Liver (tissue), 9 donors: ENCODE data around the gene NUP205. TPM values are rescaled to one million over a fixed set of nuclear protein-coding genes. Genes with fewer than 3 reads are reported as not detected.

Source experiments
- DNase-seq: peaks from one replicate; pipeline ENCODE4 v3.0.0-alpha.2; 2017; ENCODE audit warnings: low spot score
- H3K27ac ChIP-seq, 2 donors: one replicate each; pipeline ENCODE4 v1.7.0; 2013; ENCODE audit warnings: inconsistent platforms in 2 of 2, low read length in 2 of 2, control low read depth in 1 of 2, low read depth in 1 of 2, mild to moderate bottlenecking in 1 of 2
- H3K27me3 ChIP-seq, 4 donors: one replicate each; pipeline versions ENCODE4 v1.6.1 to v1.7.0; 2013; ENCODE audit warnings: low read length in 3 of 4, inconsistent platforms in 1 of 4, mild to moderate bottlenecking in 1 of 4, moderate library complexity in 1 of 4; ENCODE audit not compliant: control insufficient read depth in 4 of 4, insufficient read depth in 4 of 4
- H3K36me3 ChIP-seq, 4 donors: one replicate each; pipeline versions ENCODE4 v1.6.1 to v1.7.0; 2013; ENCODE audit warnings: low read length in 3 of 4, mild to moderate bottlenecking in 3 of 4, low read depth in 1 of 4, moderate library complexity in 1 of 4; ENCODE audit not compliant: control insufficient read depth in 4 of 4, insufficient read depth in 3 of 4
- H3K4me1 ChIP-seq, 4 donors: one replicate each; pipeline versions ENCODE4 v1.6.1 to v1.7.0; 2013; ENCODE audit warnings: low read length in 3 of 4, mild to moderate bottlenecking in 3 of 4, moderate library complexity in 1 of 4; ENCODE audit not compliant: control insufficient read depth in 4 of 4, insufficient read depth in 4 of 4
- H3K4me3 ChIP-seq, 3 donors: one replicate each; pipeline versions ENCODE4 v1.6.1 to v1.7.0; 2013; ENCODE audit warnings: low read length in 3 of 3, control low read depth in 1 of 3, low read depth in 1 of 3, mild to moderate bottlenecking in 1 of 3
- H3K9ac ChIP-seq, 2 donors: one replicate each; pipeline ENCODE4 v1.7.0; 2013; ENCODE audit warnings: low read length in 2 of 2, mild to moderate bottlenecking in 2 of 2, moderate library complexity in 2 of 2, control low read depth in 1 of 2, low read depth in 1 of 2
- H3K9me3 ChIP-seq, 4 donors: one replicate each; pipeline versions ENCODE4 v1.6.1 to v1.7.0; 2013; ENCODE audit warnings: low read length in 3 of 4; ENCODE audit not compliant: control insufficient read depth in 4 of 4
- EGR1 ChIP-seq, 2 donors: IDR thresholded peaks; 2 replicates each; pipeline ENCODE4 v1.6.1; 2016 to 2018; ENCODE audit warnings: antibody characterized with exemption in 2 of 2, low read depth in 2 of 2
- FOXA1 ChIP-seq: IDR thresholded peaks from 2 replicates; pipeline ENCODE4 v1.6.1; 2016; ENCODE audit warnings: antibody characterized with exemption
- FOXA2 ChIP-seq: IDR thresholded peaks from 2 replicates; pipeline ENCODE4 v1.6.1; 2016; ENCODE audit warnings: antibody characterized with exemption
- GABPA ChIP-seq, 2 donors: IDR thresholded peaks in 1 of 2; conservative IDR thresholded peaks in 1 of 2; 2 replicates each; pipeline ENCODE4 v1.6.1; 2016; ENCODE audit warnings: antibody characterized with exemption in 2 of 2, mild to moderate bottlenecking in 1 of 2, moderate library complexity in 1 of 2
- HNF4A ChIP-seq, 2 donors: conservative IDR thresholded peaks; 2 replicates each; pipeline ENCODE4 v1.6.1; 2016; ENCODE audit warnings: antibody characterized with exemption in 2 of 2, mild to moderate bottlenecking in 2 of 2
- HNF4G ChIP-seq: IDR thresholded peaks from 2 replicates; pipeline ENCODE4 v1.6.1; 2016; ENCODE audit warnings: antibody characterized with exemption
- JUND ChIP-seq, 2 donors: IDR thresholded peaks; 2 replicates each; pipeline ENCODE4 v1.6.1; 2016; ENCODE audit warnings: antibody characterized with exemption in 2 of 2
- MAX ChIP-seq: IDR thresholded peaks from 2 replicates; pipeline ENCODE4 v1.6.1; 2016; ENCODE audit warnings: antibody characterized with exemption
- REST ChIP-seq: IDR thresholded peaks from 2 replicates; pipeline ENCODE4 v1.6.1; 2016; ENCODE audit warnings: antibody characterized with exemption, mild to moderate bottlenecking
- RXRA ChIP-seq, 2 donors: IDR thresholded peaks; 2 replicates each; pipeline ENCODE4 v1.6.1; 2017 to 2018; ENCODE audit warnings: antibody characterized with exemption in 2 of 2, mild to moderate bottlenecking in 1 of 2
- SP1 ChIP-seq: IDR thresholded peaks from 2 replicates; pipeline ENCODE4 v1.6.1; 2018; ENCODE audit warnings: antibody characterized with exemption, mild to moderate bottlenecking
- TAF1 ChIP-seq: conservative IDR thresholded peaks from 2 replicates; pipeline ENCODE4 v1.6.1; 2016; ENCODE audit warnings: antibody characterized with exemption, mild to moderate bottlenecking
- ZBTB33 ChIP-seq: IDR thresholded peaks from 2 replicates; pipeline ENCODE4 v1.6.1; 2016; ENCODE audit warnings: antibody characterized with exemption
- WGBS: extraction: QIAGEN DNeasy Blood & Tissue Kit; methylation state at CpG from one replicate; pipeline ENCODE4 v1.1.7; 2013; 5-methylcytosine and 5-hydroxymethylcytosine counted together
- polyA plus RNA-seq, 2 donors: library from polyadenylated mRNA; stranded (reverse) in 1 of 2; unstranded in 1 of 2; fragments of 200-250 nt in 1 of 2; fragments of >200 nt in 1 of 2; fragmentation: Nextera tagmentation in 1 of 2; extraction: Ambion mirVana in 1 of 2; gene quantifications; one replicate each; pipeline versions ENCODE4 v1.2.1 to v1.2.3, GENCODE V29; 2013 to 2015
- total RNA-seq, 2 donors: library from RNA; depleted of rRNA; stranded (reverse); fragments of >200 nt; gene quantifications; one replicate each; pipeline ENCODE4 v1.2.3, GENCODE V29; 2014
- donor health status: healthy.
- donor health status: healthy.
- donor health status: healthy.
- donor health status: healthy.
- donor health status: healthy.

The NUP205 gene
- total and polyA plus RNA-seq, 4 donors: 6.3 to 27.8 (median 12.0) TPM

GRCh38 chr7:135575296-135575695 lies 17.6 kb downstream of the NUP205 start (continued):
- TF ChIP-seq FOXA1 (no peak), HNF4A (conservative IDR thresholded peaks at IDR 0.05) (no peak), RXRA (IDR thresholded peaks at IDR 0.05) (no peak), GABPA (IDR thresholded peaks at IDR 0.05 in 1 of 2, conservative IDR thresholded peaks at IDR 0.05 in 1 of 2) (no peak), ZBTB33 (no peak), JUND (IDR thresholded peaks at IDR 0.05) (no peak), TAF1 (no peak)

GRCh38 chr7:135578569-135578968 lies 20.9 kb downstream of the NUP205 start:
- no peak overlapping the region for H3K4me3 ChIP-seq
- 95% methylated on average over 3 of the region's 3 CpGs for WGBS
- H3K9me3 ChIP-seq: no peaks in the 10 kb centered on the region
- H3K9ac ChIP-seq: no peak overlapping the region
- H3K4me1 ChIP-seq: no peaks in the 10 kb centered on the region
- no peak overlapping the region for H3K27ac ChIP-seq
- H3K36me3 ChIP-seq: peaks cover 19 to 63% (median 35%) of the 10 kb centered on the region in 4 donors
- no peaks in the 10 kb centered on the region for H3K27me3 ChIP-seq
- DNase-seq: no peak
- TF ChIP-seq JUND (IDR thresholded peaks at IDR 0.05): no peak
- no peak for TF ChIP-seq FOXA1
- no peak for TF ChIP-seq SP1

GRCh38 chr7:135584362-135585353 lies 26.9 kb downstream of the NUP205 start:
- TF ChIP-seq HNF4G (no peak), SP1 (no peak), REST (no peak), TAF1 (no peak), EGR1 (IDR thresholded peaks at IDR 0.05; ENCODE audit: low read depth in 2 of 2) (no peak), GABPA (IDR thresholded peaks at IDR 0.05 in 1 of 2, conservative IDR thresholded peaks at IDR 0.05 in 1 of 2) (no peak), MAX (no peak), RXRA (IDR thresholded peaks at IDR 0.05) (no peak), FOXA2 (no peak)
- no peaks in the 10 kb centered on the region for H3K9me3 ChIP-seq
- peaks cover 0 to 2% (median 0%) of the 10 kb centered on the region in 4 donors for H3K4me1 ChIP-seq
- H3K27me3 ChIP-seq: no peaks in the 10 kb centered on the region
- H3K36me3 ChIP-seq: peaks cover 19 to 43% (median 25%) of the 10 kb centered on the region in 4 donors
- no peak overlapping the region for H3K9ac ChIP-seq
- H3K4me3 ChIP-seq: no peak overlapping the region
- no peak overlapping the region for H3K27ac ChIP-seq
- WGBS: 90% methylated on average over 3 of the region's 3 CpGs
- DNase-seq: no peak
